ENCODE data around the gene PSME3IP1.

PSME3IP1 gene

DNA sequence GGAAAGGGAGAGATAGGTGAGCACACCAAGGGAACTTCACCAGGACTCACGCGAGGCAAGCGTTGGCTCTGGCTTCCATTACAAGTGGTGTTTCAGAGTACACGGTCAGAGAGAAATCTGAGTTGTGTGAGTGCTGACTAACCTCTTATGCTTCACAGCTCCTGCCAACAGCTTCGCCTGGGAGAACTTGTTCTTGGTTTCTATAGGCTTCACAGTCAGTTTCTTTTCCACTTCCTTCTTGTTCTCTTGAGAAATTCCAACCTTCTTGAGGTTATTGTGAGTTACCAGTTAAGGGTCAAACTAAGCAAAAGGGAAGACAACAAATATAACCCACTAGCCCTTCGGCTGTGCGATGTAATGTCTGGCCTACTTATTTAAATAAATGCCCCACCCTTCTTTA, 18.9 kb downstream of the PSME3IP1 start:
- DNase-seq, result no peak

GRCh38 chr16:57166451-57166850, 19.4 kb downstream of the PSME3IP1 start:
- DNase-seq, result no peak

- DNase-seq, result no peak
Observed at GRCh38 chr16:57165938-57166337, 19.9 kb downstream of the PSME3IP1 start.

DNA sequence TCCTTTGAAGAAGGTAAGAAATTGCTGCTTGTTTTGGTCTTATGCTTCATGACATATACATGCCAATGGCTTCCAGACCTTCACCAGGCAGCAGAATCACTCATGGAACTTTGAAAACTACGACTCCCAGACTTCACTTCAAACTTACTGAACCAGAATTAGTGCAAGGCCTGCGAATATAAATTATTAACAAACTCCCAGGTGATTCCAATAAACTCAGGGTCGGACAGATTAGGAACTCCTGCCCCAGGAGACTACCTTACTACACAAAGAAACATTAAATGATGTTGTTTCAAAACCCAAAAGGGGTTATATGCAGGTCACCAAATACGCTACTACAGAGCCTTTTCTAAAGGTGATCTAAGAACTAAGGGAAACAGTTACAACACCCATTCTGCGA, 20.4 kb downstream of the PSME3IP1 start:
- no peak for DNase-seq

DNA sequence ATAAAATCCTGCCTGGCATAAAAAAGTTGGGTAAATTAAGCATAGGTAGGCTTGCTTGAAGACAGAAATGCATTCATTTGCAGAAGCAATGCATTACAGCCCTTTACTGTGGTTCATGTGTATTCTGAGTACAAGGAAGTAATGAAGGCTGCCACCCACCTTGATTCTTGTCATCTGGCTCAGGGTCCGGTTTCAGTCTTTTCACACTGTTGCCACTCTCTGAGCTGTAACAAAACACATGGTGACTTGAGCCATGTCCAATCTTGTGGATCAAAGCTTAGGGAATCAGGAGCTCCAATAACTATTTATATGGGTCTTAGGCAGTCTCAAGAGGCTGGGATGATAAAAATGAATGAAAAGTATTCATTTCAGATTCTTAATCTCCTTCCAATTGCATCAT, 22.0 kb downstream of the PSME3IP1 start:
- no peak for DNase-seq

GRCh38 chr16:57159447-57159846, 26.4 kb downstream of the PSME3IP1 start:
- no peak for DNase-seq

- DNase-seq, result no peak
Observed at GRCh38 chr16:57157533-57157932, 28.3 kb downstream of the PSME3IP1 start.

DNA sequence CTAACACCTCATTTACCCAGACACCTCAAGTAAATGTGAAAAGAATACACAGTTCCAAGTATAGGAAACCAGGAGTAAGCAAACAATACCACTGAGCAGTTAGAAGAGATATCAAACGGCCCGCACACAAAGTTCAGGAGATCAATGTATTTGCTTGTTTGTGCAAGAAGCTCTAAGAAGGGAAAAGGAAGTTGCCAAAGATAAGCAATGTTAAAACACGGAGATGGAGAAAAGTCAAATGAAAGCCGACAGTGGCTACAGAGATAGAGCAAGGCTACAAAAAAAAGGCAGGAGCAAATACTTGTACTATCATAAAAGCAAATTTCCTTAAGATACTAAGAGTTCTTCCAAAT, 29.5 kb downstream of the PSME3IP1 start:
- DNase-seq, result no peak

DNA sequence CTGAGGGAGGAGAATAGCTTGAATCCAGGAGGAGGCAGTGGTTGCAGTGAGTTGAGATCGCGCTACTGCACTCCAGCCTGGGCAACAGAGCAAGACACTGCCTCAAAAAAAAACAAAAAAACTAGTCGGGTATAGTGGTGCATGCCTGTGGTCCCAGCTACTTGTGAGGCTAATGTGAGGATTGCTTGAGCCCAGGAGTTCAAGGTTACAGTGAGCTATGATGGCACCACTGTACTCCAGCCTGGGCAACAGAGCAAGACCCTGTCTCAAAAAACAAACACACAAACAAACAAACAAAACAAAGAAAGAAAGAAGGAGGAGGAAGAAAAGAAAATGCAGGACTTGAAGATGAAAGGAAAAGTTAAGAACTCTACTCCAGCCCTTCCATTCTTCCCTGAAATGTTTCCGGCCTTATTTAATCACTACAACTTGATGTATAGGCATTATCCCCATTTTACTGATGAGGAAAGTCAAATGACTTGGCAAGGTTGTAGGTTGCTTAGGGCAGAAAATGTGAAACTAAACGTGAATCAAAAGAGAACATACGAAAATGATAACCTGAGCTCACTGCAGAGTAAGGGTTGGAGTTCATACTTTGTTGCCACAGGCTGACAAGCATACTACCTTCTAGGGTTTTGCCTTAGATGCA, 30.0 kb downstream of the PSME3IP1 start:
- DNase-seq, result no peak

DNA sequence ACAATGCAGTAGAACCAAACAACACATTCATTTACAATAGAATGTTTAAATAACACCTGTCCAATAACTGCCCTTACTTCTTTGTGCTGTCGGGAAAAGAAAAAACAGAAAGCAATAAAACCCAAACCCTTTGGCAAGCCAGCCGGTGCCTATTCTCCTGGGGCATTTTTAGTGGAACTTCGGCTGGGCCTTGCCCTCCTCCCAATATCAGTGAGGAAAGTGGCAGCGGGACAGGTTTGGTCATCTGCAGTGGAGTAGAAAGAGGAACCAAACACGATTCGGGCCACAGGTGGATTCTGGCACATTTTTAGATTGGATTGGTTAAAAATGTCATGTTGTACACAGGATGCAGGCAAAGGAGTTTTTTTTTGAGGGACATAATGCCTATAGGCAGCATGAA, 32.0 kb downstream of the PSME3IP1 start:
- no peak for DNase-seq

GRCh38 chr16:57152096-57153093, 33.4 kb downstream of the PSME3IP1 start:
- DNase-seq, result no peak

- no peak for DNase-seq
Observed at GRCh38 chr16:57151369-57151768, 34.5 kb downstream of the PSME3IP1 start.

DNA sequence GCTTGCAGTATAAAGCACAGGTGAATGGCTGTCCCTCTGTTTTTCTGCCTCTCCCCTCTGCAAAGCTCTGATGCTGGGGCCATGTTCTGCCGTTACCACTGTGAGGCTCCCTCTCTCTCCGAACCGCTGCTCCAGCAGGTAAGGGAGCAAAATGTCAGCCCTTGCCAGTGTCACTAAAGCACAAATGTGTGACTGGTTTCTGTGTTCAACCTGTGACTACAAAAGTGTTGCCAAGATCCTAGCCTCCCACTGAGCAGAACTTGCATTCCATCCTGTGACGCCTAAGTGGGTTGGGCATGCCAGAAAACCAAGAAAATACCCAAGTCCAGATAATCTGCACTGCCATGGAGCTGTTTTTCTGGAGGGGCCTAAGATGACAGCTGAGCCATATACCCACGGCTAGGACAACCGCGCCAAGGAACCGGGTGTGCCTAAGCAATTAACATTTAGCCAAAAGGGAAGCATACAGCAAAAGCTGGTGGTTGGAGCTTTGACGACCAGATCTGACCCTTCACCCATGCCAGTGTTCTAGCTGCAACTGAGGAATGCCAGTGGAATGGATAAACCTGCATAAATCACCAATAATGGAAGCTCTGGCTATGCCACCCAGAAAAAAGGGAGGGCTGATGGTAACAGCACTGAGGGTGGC, 35.0 kb downstream of the PSME3IP1 start:
- no peak for DNase-seq

- DNase-seq, result no peak
Observed at GRCh38 chr16:57149391-57149790, 36.4 kb downstream of the PSME3IP1 start.

DNA sequence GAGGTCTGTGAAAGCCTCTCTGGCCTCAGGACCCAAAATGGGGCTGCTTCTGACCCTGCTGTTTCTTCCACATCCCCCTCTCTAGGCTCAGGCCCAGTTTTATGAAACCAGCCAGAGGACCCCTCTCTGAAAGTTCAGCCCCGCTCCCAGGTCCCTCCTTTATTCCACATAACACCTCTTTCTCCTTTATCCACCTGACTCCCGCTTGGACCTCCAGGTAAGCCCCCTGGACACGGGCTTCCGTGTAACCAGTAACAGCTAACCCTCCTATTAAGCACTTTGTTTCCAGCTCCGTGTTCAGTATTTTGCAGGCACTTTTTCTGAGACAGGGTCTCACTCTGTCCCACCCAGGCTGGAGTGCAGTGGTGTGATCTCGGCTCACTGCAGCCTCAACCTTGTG, 37.4 kb downstream of the PSME3IP1 start:
- DNase-seq, result no peak

- no peak for DNase-seq
Observed at GRCh38 chr16:57147381-57148221, 38.2 kb downstream of the PSME3IP1 start.

DNA sequence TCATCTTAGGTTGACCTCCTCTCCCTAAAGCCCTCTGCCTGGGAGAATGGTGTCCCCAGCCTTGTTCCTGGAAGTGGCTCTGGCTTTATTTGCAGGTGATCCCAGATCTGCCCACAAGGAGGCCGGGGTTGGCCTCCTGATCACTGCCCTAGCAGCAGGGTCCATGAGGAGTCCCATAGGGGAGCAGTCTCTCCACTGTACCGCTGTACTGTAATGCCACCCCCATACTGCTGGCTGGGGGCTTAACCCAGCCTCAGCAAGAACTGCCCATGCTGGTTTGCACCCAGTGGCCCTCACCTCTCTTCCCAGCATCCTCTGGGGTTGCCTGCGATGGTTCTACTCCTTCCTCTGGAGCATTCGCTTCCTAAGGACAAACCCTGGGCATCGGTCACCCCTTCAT, 39.1 kb downstream of the PSME3IP1 start:
- DNase-seq, result no peak

- no peak for DNase-seq
Observed at GRCh38 chr16:57146040-57146647, 39.7 kb downstream of the PSME3IP1 start.

DNA sequence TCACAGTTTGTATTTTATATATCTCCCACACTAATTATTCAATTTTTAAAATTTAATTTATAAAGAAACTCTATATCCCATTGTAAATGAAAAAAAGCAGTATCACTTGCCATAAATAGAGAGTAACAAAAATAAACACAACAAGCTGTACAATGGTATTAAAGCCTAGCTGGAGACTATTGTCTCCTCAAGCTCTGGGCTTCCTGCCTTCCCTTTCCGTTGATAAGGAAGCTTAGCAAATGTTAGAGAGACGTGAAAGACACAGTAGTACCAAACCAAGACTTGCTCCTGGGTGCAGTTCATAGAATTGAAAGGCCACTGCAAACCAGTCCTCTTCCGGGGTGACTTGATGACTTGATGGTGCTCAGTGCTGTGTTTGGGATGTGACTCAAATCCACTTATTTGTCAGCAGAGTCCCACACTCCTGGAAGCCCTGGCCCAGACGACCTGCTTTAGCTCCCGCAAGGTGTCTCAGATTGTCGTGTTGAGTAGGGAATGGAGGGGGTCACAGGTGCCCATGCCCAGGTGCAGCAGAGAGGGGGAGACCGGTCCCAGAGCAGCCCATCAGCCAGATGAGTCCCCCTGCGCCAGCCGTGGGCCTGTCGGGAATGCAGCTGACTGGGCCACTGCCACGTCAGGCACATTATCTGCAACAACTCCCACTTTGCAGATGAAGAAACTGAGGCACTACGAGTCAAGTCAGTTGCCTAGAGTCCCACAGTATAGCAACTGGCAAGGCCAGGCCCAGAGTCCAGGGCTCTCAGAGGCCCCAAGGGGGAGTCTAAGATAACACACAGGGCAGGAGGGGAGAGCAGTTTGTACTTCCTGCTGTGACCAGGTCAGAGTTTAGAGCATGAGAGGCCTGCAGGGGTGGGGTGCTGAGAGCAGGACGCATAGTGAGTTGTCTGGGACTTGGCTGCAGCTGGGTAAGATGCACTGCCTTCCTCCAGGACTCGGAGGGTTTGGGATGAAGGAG, 40.5 kb downstream of the PSME3IP1 start:
- no peak for DNase-seq

- DNase-seq, result no peak
Observed at GRCh38 chr16:57144027-57144426, 41.8 kb downstream of the PSME3IP1 start.

All from stimulated activated CD4-positive, alpha-beta T cell treated with anti-CD3 and anti-CD28 coated beads, Interleukin-4, amount 100 ng/mL, for 1 hour (primary cell).